G401.6 (cell line): Measurements from ENCODE around the gene MEIKIN.
"Not testable (repeated sequence)": the region's sequence is repeated elsewhere in the genome, so short reads cannot be mapped to it uniquely, and the experiment has no call there.

Experiments used
- FAIRE-seq: peaks from 2 replicates; lab custom pipeline; 2012; peaks lifted over from hg19 to GRCh38; lab: Jason Lieb, UNC

The MEIKIN gene

GRCh38 chr5:131902266-131902665 lies 43.2 kb downstream of the MEIKIN start:
- FAIRE-seq = not testable (repeated sequence)

GRCh38 chr5:131899686-131900085 lies 45.8 kb downstream of the MEIKIN start:
- no peak for FAIRE-seq

- FAIRE-seq = no peak
These were observed 61.5 kb downstream of the MEIKIN start for GRCh38 chr5:131883984-131884383.

GRCh38 chr5:131879705-131880104 lies 65.8 kb downstream of the MEIKIN start:
- FAIRE-seq = no peak

- no peak for FAIRE-seq
These were observed 67.6 kb downstream of the MEIKIN start for GRCh38 chr5:131877873-131878272.

- FAIRE-seq = not testable (repeated sequence)
These were observed 74.2 kb downstream of the MEIKIN start for GRCh38 chr5:131871251-131871650.

GRCh38 chr5:131867524-131867923 lies 77.9 kb downstream of the MEIKIN start:
- FAIRE-seq = no peak

- no peak for FAIRE-seq
These were observed 81.8 kb downstream of the MEIKIN start for GRCh38 chr5:131863700-131864099.

- FAIRE-seq = no peak
These were observed 88.1 kb downstream of the MEIKIN start for GRCh38 chr5:131857388-131857787.

GRCh38 chr5:131855452-131855851 lies 90.0 kb downstream of the MEIKIN start:
- no peak for FAIRE-seq

- FAIRE-seq = no peak
These were observed 91.3 kb downstream of the MEIKIN start for GRCh38 chr5:131854134-131854533.

- no peak for FAIRE-seq
These were observed 96.8 kb downstream of the MEIKIN start for GRCh38 chr5:131848662-131849061.

- FAIRE-seq = no peak
These were observed 98.9 kb downstream of the MEIKIN start for GRCh38 chr5:131846536-131846935.

GRCh38 chr5:131845828-131846227 lies 99.6 kb downstream of the MEIKIN start:
- no peak for FAIRE-seq

GRCh38 chr5:131842971-131843370 lies 102.5 kb downstream of the MEIKIN start:
- FAIRE-seq = not testable (repeated sequence)

- not testable (repeated sequence) for FAIRE-seq
These were observed 112.8 kb downstream of the MEIKIN start for GRCh38 chr5:131832702-131833101.

GRCh38 chr5:131825404-131826013 lies 120.0 kb downstream of the MEIKIN start:
- FAIRE-seq = no peak

GRCh38 chr5:131824631-131825030 lies 120.8 kb downstream of the MEIKIN start:
- FAIRE-seq = no peak

- FAIRE-seq = no peak
These were observed 124.2 kb downstream of the MEIKIN start for GRCh38 chr5:131821221-131821620.

- FAIRE-seq = no peak
These were observed 127.3 kb downstream of the MEIKIN start for GRCh38 chr5:131818001-131818724.

GRCh38 chr5:131814990-131815389 lies 130.5 kb downstream of the MEIKIN start:
- FAIRE-seq = no peak

GRCh38 chr5:131812371-131813160 lies 132.9 kb downstream of the MEIKIN start:
- no peak for FAIRE-seq
